ENCODE measurements around the gene CNTFR.
A peak's percentile ranks its signal among the peaks of the same experiment; 100 is the strongest.
"Not testable (repeated sequence)": the region's sequence is repeated elsewhere in the genome, so short reads cannot be mapped to it uniquely, and the experiment has no call there.

CNTFR gene, protein sequence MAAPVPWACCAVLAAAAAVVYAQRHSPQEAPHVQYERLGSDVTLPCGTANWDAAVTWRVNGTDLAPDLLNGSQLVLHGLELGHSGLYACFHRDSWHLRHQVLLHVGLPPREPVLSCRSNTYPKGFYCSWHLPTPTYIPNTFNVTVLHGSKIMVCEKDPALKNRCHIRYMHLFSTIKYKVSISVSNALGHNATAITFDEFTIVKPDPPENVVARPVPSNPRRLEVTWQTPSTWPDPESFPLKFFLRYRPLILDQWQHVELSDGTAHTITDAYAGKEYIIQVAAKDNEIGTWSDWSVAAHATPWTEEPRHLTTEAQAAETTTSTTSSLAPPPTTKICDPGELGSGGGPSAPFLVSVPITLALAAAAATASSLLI

DNA sequence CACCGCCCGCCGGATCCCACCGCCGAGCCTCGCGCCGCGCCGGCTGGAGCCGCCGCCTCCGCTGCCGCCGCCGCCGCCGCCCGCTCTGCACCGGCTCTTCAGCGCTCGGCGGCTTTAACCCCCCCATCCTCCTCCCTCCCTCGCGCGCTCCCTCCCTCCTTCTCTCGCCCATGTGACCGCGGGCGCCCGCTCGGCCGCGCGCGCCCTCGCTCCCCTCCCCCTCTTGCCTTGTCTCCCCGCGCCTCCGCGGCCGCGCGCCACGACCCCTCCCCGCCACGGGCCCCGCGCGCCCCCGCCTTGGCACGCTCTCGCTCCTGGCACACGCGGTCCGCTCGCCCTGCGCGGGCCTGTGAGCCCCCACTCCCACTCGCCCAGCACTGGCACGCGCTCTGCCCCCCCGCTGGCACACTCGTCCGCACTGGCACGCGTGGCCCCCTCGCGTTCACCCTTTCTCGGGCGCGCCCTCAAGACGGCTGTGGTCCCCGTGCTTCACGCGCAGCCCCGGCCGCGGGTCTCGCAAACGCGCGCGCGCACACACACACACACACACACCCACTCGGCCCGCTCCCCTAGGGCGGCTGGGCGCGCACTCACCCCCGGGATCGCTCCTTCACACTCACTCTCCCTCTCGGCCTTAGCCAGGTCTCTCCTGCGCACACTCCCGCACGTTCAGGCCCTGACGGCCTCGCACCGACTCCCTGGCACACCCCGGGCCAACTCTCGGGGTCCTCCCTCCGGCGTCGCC, at the start of gene CNTFR:
Gene CNTFR (minus strand): TSS at position 89 of the 745 bp plus-strand sequence. CDS start 20,743 bp downstream, outside the sequence.
- Mint-ChIP-seq H3K27ac (peak within 1 kb of the TSS; percentile 35 to 77 (median 72)), H3K27me3 (ENCODE audit: low read depth) (peaks cover 84% of the 10 kb centered on the region), H3K36me3 (ENCODE audit: low read depth) (no peaks in the 10 kb centered on the region), H3K4me1 (peaks cover 50% of the 10 kb centered on the region), H3K4me3 (peak within 1 kb of the TSS; percentile 88 to 92 (median 92)), H3K9me3 (no peaks in the 10 kb centered on the region)
- TF ChIP-seq, protein P1, sequence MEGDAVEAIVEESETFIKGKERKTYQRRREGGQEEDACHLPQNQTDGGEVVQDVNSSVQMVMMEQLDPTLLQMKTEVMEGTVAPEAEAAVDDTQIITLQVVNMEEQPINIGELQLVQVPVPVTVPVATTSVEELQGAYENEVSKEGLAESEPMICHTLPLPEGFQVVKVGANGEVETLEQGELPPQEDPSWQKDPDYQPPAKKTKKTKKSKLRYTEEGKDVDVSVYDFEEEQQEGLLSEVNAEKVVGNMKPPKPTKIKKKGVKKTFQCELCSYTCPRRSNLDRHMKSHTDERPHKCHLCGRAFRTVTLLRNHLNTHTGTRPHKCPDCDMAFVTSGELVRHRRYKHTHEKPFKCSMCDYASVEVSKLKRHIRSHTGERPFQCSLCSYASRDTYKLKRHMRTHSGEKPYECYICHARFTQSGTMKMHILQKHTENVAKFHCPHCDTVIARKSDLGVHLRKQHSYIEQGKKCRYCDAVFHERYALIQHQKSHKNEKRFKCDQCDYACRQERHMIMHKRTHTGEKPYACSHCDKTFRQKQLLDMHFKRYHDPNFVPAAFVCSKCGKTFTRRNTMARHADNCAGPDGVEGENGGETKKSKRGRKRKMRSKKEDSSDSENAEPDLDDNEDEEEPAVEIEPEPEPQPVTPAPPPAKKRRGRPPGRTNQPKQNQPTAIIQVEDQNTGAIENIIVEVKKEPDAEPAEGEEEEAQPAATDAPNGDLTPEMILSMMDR (IDR thresholded peaks at IDR 0.05; ENCODE audit: unreplicated experiment in 3 of 3): no peak

DNA sequence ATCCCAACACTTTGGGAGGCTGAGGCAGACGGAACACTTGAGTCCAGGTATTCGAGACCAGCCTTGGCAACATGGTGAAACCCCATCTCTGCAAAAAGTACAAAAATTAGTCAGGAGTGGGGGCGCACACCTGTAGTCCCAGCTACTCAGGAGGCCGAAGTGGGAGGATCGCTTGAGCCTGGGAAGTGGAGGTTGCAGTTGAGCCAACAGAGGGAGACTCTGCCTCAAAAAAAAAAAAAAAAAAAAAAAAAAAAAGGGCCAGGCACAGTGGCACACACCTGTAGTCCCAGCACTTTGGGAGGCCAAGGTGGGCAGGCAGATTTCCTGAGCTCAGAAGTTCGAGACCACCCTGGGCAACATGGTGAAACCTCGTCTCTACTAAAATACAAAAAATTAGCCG, 49.8 kb upstream of the CNTFR start:
- H3K4me1 Mint-ChIP-seq: peaks cover 24% of the 10 kb centered on the region
- H3K27ac Mint-ChIP-seq; H3K36me3 Mint-ChIP-seq (ENCODE audit: low read depth); H3K27me3 Mint-ChIP-seq (ENCODE audit: low read depth); H3K9me3 Mint-ChIP-seq; H3K4me3 Mint-ChIP-seq: not testable (repeated sequence)

DNA sequence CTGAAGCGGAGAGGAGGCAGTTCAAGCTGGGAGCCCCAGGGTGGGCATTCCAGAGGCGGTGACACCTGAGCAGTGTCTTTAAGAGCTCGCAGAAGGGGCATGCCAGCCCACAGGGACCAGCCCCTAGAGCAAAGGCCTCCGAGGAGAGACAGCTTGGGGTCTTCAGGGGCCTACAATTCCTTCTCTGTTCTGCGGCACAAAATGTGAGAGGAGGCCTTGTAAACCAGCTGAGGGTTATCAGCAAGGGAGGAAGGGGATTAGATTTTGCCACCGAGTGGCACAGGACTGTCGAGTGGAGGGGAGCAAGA, 48.6 kb upstream of the CNTFR start:
- Mint-ChIP-seq H3K9me3 (no peaks in the 10 kb centered on the region), H3K27ac (peak overlapping the region; percentile 77 to 95 (median 94)), H3K4me1 (peaks cover 31% of the 10 kb centered on the region), H3K4me3 (peak overlapping the region; percentile 87 to 94 (median 91)), H3K27me3 (ENCODE audit: low read depth) (peaks cover 7% of the 10 kb centered on the region), H3K36me3 (ENCODE audit: low read depth) (peaks cover 6% of the 10 kb centered on the region)
- TF ChIP-seq, protein P1 (IDR thresholded peaks at IDR 0.05; ENCODE audit: unreplicated experiment in 3 of 3): no peak

DNA sequence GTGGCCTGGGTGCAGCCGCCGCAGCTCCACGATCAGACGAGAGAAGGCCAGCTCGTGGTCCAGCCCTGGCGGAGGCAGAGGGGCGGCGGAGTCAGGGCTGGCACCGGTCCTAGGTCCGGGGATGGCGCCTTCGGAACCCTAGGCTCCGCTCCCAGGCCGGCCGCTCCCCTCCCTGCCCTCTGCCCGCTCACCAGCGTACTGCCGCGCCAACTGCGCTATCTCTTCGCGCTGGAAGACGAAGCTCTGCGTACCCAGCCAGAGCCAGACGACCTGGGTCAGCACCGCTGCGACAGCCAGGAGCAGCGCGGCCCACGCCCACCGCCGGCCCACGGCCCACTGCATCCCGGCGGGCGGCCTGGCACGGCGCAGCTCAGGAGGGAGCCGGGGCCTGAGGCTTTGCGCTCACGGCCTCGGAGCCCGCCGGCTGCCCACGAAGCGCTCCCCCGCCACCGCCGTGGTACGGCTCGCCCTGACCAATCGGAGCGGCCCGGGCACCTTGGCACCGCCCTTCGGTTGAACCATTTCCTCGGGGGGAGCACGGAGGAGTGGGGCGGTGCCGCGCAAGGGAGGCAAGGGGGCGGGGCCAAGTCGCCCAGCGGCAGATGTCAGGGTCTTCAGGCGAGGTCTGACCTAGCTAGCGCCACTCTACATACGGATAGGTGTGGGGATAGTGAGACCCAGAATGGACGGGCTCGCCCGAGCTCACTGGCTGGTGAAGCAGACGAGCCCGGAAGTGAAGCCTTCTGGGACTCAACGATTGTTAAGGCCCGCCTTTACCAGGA, 48.0 kb upstream of the CNTFR start, which contains the start of gene SIGMAR1:
Gene SIGMAR1 (minus strand): TSS at position 432 of the 782 bp plus-strand sequence. CDS start 90 bp downstream, at position 342.
- Mint-ChIP-seq H3K4me1 (peaks cover 31% of the 10 kb centered on the region), H3K9me3 (no peaks in the 10 kb centered on the region), H3K36me3 (ENCODE audit: low read depth) (peaks cover 6% of the 10 kb centered on the region), H3K27me3 (ENCODE audit: low read depth) (peaks cover 7% of the 10 kb centered on the region), H3K4me3 (peak within 1 kb of the TSS; percentile 87 to 94 (median 91)), H3K27ac (peak within 1 kb of the TSS; percentile 77 to 95 (median 94))
- TF ChIP-seq, protein P1 (IDR thresholded peaks at IDR 0.05; ENCODE audit: unreplicated experiment in 3 of 3): no peak

DNA sequence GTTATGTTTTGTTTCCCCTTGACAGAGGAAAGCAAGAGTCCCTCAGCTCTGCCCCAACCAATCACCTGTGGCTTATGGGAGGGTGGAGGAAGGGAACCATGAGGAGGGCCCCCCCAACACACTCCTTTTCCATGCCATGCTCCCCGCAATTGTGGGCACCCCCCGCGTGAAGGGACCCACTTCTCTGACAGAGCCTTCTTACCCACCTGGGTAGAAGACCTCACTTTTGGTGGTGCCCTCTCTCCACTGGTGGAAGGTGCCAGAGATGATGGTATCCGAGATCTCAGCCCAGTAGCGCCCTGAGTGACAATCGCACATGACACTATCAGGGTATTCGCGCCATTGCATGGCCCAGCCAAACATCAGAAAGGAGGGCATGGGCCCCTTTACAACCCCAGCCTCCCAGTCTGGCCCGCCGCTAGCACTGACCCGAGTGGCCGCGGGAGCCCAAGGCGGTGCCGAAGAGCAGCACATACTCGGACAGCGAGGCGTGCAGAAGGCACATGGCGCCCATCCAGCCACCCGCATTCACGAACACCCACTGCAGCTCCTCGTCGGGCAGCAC, 47.3 kb upstream of the CNTFR start:
- Mint-ChIP-seq H3K27me3 (ENCODE audit: low read depth) (peaks cover 13% of the 10 kb centered on the region), H3K9me3 (no peaks in the 10 kb centered on the region), H3K4me3 (peak overlapping the region; percentile 87 to 94 (median 91)), H3K4me1 (peaks cover 31% of the 10 kb centered on the region), H3K27ac (peak overlapping the region; percentile 55 to 77 (median 58)), H3K36me3 (ENCODE audit: low read depth) (peaks cover 6% of the 10 kb centered on the region)
- TF ChIP-seq, protein P1 (IDR thresholded peaks at IDR 0.05; ENCODE audit: unreplicated experiment in 3 of 3): no peak

All from nephron (organoid).